ENCODE data around the gene ACVR2A. TPM values are rescaled to one million over a fixed set of nuclear protein-coding genes. Genes with fewer than 3 reads are reported as not detected.

The ACVR2A gene
- polyA plus RNA-seq, 1 of the 3 experiments (the other 2 are of a cell fraction), result 1.6 TPM

DNA sequence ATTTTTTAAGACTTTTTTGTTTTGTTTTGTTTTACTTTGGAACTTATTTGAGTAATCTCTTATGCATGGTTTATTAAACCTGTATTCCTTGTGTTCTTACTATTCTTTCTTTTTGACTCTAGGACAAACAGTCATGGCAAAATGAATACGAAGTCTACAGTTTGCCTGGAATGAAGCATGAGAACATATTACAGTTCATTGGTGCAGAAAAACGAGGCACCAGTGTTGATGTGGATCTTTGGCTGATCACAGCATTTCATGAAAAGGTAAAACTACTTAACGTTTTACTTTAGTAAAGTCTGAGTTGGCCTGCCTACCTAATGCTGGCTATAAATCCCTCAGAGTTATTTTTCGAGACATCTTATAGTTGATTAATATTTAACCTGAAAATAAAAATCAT is 72.3 kb downstream of the ACVR2A start:
- Histone ChIP-seq H2AFZ (ENCODE audit: low read depth) (no peak overlapping the region), H3K27me3 (ENCODE audit: insufficient read depth) (no peaks in the 10 kb centered on the region), H3K4me3 (ENCODE audit: low read depth in 2 of 2, low read length in 1 of 2) (no peak overlapping the region), H3K4me1 (ENCODE audit: control insufficient read depth in 1 of 2, insufficient read depth in 2 of 2, low read depth in 1 of 2, low read length in 1 of 2) (peaks cover 16 to 20% of the 10 kb centered on the region in 2 experiments; a peak in 3 of 4 replicates), H4K20me1 (ENCODE audit: insufficient read depth) (no peaks in the 10 kb centered on the region), H3K9me3 (no peaks in the 10 kb centered on the region), H3K9ac (no peak overlapping the region), H3F3A (replicated peaks; ENCODE audit: insufficient read depth) (no peaks in the 10 kb centered on the region), H3K4me2 (no peak overlapping the region), H3K9me2 (no peaks in the 10 kb centered on the region), H3K27ac (ENCODE audit: low read depth in 2 of 2, low read length in 1 of 2) (no peak overlapping the region), H3K36me3 (replicated peaks in 1 of 2; ENCODE audit: control insufficient read depth in 1 of 2, insufficient read depth in 2 of 2, low read length in 1 of 2) (peaks cover 10 to 28% of the 10 kb centered on the region in 2 experiments), H3K79me2 (ENCODE audit: insufficient read depth) (no peaks in the 10 kb centered on the region)
- CTCF ChIA-PET, result interaction anchor here (0.7 to 1.1 kb wide), 2 partner anchors 13 to 1184 kb away, joined by 3 read pairs; no protein-coding TSS in a partner anchor
- no peak for DNase-seq
- 80% methylated on average over 4 of the region's 4 CpGs for WGBS (ENCODE audit: low lambda C conversion rate)
- POLR2A ChIA-PET, result no interaction called here
- TF ChIP-seq NRF1 (IDR thresholded peaks at IDR 0.05; ENCODE audit: low read depth, low read length), result no peak
- TF ChIP-seq, protein P1, sequence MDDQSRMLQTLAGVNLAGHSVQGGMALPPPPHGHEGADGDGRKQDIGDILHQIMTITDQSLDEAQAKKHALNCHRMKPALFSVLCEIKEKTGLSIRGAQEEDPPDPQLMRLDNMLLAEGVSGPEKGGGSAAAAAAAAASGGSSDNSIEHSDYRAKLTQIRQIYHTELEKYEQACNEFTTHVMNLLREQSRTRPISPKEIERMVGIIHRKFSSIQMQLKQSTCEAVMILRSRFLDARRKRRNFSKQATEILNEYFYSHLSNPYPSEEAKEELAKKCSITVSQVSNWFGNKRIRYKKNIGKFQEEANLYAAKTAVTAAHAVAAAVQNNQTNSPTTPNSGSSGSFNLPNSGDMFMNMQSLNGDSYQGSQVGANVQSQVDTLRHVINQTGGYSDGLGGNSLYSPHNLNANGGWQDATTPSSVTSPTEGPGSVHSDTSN (IDR thresholded peaks at IDR 0.05), result no peak
- TF ChIP-seq, protein P2, sequence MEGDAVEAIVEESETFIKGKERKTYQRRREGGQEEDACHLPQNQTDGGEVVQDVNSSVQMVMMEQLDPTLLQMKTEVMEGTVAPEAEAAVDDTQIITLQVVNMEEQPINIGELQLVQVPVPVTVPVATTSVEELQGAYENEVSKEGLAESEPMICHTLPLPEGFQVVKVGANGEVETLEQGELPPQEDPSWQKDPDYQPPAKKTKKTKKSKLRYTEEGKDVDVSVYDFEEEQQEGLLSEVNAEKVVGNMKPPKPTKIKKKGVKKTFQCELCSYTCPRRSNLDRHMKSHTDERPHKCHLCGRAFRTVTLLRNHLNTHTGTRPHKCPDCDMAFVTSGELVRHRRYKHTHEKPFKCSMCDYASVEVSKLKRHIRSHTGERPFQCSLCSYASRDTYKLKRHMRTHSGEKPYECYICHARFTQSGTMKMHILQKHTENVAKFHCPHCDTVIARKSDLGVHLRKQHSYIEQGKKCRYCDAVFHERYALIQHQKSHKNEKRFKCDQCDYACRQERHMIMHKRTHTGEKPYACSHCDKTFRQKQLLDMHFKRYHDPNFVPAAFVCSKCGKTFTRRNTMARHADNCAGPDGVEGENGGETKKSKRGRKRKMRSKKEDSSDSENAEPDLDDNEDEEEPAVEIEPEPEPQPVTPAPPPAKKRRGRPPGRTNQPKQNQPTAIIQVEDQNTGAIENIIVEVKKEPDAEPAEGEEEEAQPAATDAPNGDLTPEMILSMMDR (IDR thresholded peaks at IDR 0.05), result no peak
- no peak for TF ChIP-seq TEAD4 (IDR thresholded peaks at IDR 0.05; ENCODE audit: borderline replicate concordance, insufficient read depth)
- TF ChIP-seq RCOR1 (IDR thresholded peaks at IDR 0.05; ENCODE audit: low read length), result no peak
- no peak for TF ChIP-seq ELF1 (IDR thresholded peaks at IDR 0.05)
- TF ChIP-seq, protein P3, sequence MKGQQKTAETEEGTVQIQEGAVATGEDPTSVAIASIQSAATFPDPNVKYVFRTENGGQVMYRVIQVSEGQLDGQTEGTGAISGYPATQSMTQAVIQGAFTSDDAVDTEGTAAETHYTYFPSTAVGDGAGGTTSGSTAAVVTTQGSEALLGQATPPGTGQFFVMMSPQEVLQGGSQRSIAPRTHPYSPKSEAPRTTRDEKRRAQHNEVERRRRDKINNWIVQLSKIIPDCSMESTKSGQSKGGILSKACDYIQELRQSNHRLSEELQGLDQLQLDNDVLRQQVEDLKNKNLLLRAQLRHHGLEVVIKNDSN (IDR thresholded peaks at IDR 0.05; ENCODE audit: borderline replicate concordance, low read depth), result no peak

DNA sequence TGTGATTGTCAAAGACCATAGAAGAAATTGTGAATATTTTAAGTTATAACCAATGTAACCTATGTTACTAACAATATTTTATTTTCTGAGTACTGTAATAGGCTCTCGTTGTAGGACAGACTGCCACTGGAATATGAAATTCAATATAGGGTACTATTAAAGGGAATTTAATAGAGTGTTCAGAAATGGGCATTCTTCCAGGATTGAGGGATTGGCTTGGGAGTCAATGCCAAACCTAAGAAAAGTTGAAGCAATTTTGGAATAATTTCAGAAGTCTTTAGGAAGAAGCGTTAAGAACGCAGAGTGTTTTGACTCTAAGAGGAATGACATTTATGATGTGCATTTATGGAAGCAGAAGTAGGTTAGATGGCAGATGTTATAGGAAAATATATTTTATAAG is 79.0 kb downstream of the ACVR2A start:
- Histone ChIP-seq H3K27me3 (ENCODE audit: insufficient read depth) (no peaks in the 10 kb centered on the region), H3K4me2 (no peak overlapping the region), H3K79me2 (ENCODE audit: insufficient read depth) (no peaks in the 10 kb centered on the region), H3K4me1 (ENCODE audit: control insufficient read depth in 1 of 2, insufficient read depth in 2 of 2, low read depth in 1 of 2, low read length in 1 of 2) (no peaks in the 10 kb centered on the region; a peak in 2 of 4 replicates), H3K9me3 (no peaks in the 10 kb centered on the region), H3K9ac (no peak overlapping the region), H3K9me2 (no peaks in the 10 kb centered on the region), H3F3A (replicated peaks; ENCODE audit: insufficient read depth) (no peaks in the 10 kb centered on the region), H3K4me3 (ENCODE audit: low read depth in 2 of 2, low read length in 1 of 2) (no peak overlapping the region), H2AFZ (ENCODE audit: low read depth) (no peak overlapping the region), H3K36me3 (replicated peaks in 1 of 2; ENCODE audit: control insufficient read depth in 1 of 2, insufficient read depth in 2 of 2, low read length in 1 of 2) (peaks cover 8 to 35% of the 10 kb centered on the region in 2 experiments), H4K20me1 (ENCODE audit: insufficient read depth) (no peaks in the 10 kb centered on the region), H3K27ac (ENCODE audit: low read depth in 2 of 2, low read length in 1 of 2) (no peak overlapping the region)
- DNase-seq, result no peak
- 97% methylated on average over 3 of the region's 3 CpGs for WGBS (ENCODE audit: low lambda C conversion rate)
- ChIA-PET CTCF (interaction anchor here (1.7 kb wide), 1 partner anchor 13 kb away, joined by 3 read pairs; no protein-coding TSS in a partner anchor), POLR2A (no interaction called here)
- TF ChIP-seq, protein P2 (IDR thresholded peaks at IDR 0.05), result no peak
- TF ChIP-seq RFX5 (IDR thresholded peaks at IDR 0.05; ENCODE audit: low read length) (no peak), EZH2phosphoT487 (IDR thresholded peaks at IDR 0.05; ENCODE audit: borderline replicate concordance, low read depth) (no peak), RCOR1 (IDR thresholded peaks at IDR 0.05; ENCODE audit: low read length) (no peak), GABPA (IDR thresholded peaks at IDR 0.05; ENCODE audit: low read depth) (no peak), FOXM1 (IDR thresholded peaks at IDR 0.05; ENCODE audit: low read depth) (no peak), SMC3 (IDR thresholded peaks at IDR 0.05; ENCODE audit: low read depth, low read length) (no peak), CHD2 (IDR thresholded peaks at IDR 0.05; ENCODE audit: low read length, partially characterized antibody) (no peak), JUND (IDR thresholded peaks at IDR 0.05) (no peak), FOSL2 (IDR thresholded peaks at IDR 0.05; ENCODE audit: borderline replicate concordance, low read depth) (no peak), EP300 (IDR thresholded peaks at IDR 0.05; ENCODE audit: borderline replicate concordance in 1 of 2, low read depth in 1 of 2, low read length in 1 of 2) (no peak), MEF2A (IDR thresholded peaks at IDR 0.05; ENCODE audit: borderline replicate concordance, low read depth) (no peak), GATA2 (CRISPR knock-in tag; IDR thresholded peaks at IDR 0.05) (no peak)
- TF ChIP-seq, protein P1 (IDR thresholded peaks at IDR 0.05), result no peak
- TF ChIP-seq, protein P4, sequence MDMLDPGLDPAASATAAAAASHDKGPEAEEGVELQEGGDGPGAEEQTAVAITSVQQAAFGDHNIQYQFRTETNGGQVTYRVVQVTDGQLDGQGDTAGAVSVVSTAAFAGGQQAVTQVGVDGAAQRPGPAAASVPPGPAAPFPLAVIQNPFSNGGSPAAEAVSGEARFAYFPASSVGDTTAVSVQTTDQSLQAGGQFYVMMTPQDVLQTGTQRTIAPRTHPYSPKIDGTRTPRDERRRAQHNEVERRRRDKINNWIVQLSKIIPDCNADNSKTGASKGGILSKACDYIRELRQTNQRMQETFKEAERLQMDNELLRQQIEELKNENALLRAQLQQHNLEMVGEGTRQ (IDR thresholded peaks at IDR 0.05; ENCODE audit: borderline replicate concordance, low read depth, low read length), result no peak

All from SK-N-SH (cell line).